Activated T-cell treated with anti-CD3 and anti-CD28 coated beads, Interleukin-2, amount 50 U/mL, for 4 hours (primary cell): ENCODE results near the gene EGR1. TPM values are rescaled to one million over a fixed set of nuclear protein-coding genes. Genes with fewer than 3 reads are reported as not detected.

Experiments
- ATAC-seq, 2 donors: fragments of 200-7000 bp; cut with Tn5 transposase; one replicate each; pipeline ENCODE4 v1.10.0; 2021
- DNase-seq: peaks from one replicate; pipeline ENCODE4 v3.0.0-alpha.2; 2020
- H3K27me3 Mint-ChIP-seq: one replicate; pipeline ENCODE4 v1.8.0; 2021; ENCODE audit warnings: low read depth, mixed read lengths
- H3K36me3 Mint-ChIP-seq: one replicate; pipeline ENCODE4 v1.8.0; 2022; ENCODE audit warnings: mixed read lengths; ENCODE audit not compliant: insufficient read depth
- H3K4me1 Mint-ChIP-seq: one replicate; pipeline ENCODE4 v1.8.0; 2021; ENCODE audit warnings: low read depth, mixed read lengths
- H3K4me3 Mint-ChIP-seq: one replicate; pipeline ENCODE4 v1.8.0; 2021; ENCODE audit warnings: mild to moderate bottlenecking, moderate library complexity, mixed read lengths
- H3K9me3 Mint-ChIP-seq: one replicate; pipeline ENCODE4 v1.8.0; 2021; ENCODE audit warnings: mixed read lengths
- total RNA-seq, 3 donors: library from RNA; stranded (reverse); gene quantifications; one replicate each; pipeline ENCODE4 v1.2.1, GENCODE V29; 2021

EGR1 gene
- total RNA-seq, result 10 to 100 TPM; 18.9 to 26.4 (median 20.0) TPM

- peak; percentile 96 for DNase-seq
- H3K27me3 Mint-ChIP-seq, result no peaks in the 10 kb centered on the region
- H3K36me3 Mint-ChIP-seq, result peaks cover 21% of the 10 kb centered on the region
- H3K4me3 Mint-ChIP-seq, result peak within 1 kb of the TSS; percentile 86
- no peaks in the 10 kb centered on the region for H3K9me3 Mint-ChIP-seq
- ATAC-seq, result peak; percentile 68
- H3K4me1 Mint-ChIP-seq, result peaks cover 33% of the 10 kb centered on the region
These were observed at the start of gene EGR1 for GRCh38 chr5:138465261-138466124. TSS of gene EGR1 (plus strand) at chr5:138465479. CDS start at chr5:138465762, 283 bp downstream.

DNA sequence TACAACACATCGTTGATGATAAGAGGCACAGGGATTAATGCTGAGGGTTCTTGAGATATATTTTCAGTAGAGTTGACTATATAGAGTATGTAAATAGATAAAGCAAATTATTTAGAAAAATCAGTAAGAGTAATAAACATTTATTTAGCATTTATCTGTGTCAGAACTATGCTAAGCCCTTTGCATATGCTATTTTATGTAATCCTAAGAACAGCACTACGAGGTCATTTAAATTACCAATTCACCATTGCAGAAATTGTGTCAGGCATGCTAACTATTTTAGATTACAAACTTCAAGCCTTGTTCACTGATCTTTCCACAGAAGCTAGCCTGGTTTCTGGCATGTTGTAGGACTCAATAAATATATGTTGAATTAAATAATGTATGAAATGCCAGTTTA lies 46.8 kb upstream of the EGR1 start:
- ATAC-seq (no peak), DNase-seq (no peak)
- Mint-ChIP-seq H3K4me3 (no peak overlapping the region), H3K27me3 (no peaks in the 10 kb centered on the region), H3K36me3 (peaks cover 28% of the 10 kb centered on the region), H3K4me1 (no peaks in the 10 kb centered on the region), H3K9me3 (no peaks in the 10 kb centered on the region)

DNA sequence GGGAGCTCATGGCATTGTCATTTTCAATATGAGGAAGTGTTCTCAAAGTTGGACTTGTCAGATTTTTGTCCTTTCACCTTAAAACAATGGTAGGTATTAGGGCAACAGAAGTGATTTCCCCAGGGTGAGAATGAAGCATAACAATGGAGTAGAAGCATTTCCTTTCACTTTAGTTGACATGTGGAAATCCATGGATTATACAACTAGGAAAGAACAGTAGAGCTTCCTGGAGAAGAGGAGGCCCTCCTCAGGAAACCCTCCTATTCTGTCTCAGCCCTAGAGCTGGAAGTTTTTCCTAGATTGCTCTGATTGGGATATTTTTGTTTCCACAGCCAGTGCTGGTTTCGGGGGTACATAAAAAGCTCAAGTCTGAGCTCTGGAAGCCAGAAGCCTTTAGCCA lies 40.2 kb upstream of the EGR1 start:
- Mint-ChIP-seq H3K36me3 (peaks cover 55% of the 10 kb centered on the region), H3K27me3 (no peaks in the 10 kb centered on the region), H3K4me3 (no peak overlapping the region), H3K4me1 (no peaks in the 10 kb centered on the region), H3K9me3 (no peaks in the 10 kb centered on the region)
- no peak for DNase-seq
- no peak for ATAC-seq

DNA sequence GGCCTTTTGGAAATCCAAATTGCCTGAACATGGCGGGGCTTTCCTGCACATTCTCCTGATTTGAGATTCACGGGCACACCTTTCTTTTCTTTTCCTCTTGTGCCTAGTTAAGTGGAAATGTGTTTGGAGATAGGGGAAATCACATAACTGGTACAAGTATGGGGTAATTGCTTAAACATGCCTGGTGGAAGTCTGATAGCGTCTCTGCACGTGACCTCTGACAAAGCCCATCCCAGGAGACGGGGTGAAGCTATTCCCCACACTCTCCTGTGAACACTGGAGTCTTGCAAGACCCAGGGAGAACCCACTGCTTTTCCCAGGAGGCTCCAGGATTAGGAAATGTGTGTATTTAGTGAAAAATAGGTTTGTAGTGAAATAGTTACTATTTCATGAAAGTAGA lies 29.3 kb upstream of the EGR1 start:
- no peaks in the 10 kb centered on the region for H3K27me3 Mint-ChIP-seq
- no peak for DNase-seq
- H3K4me3 Mint-ChIP-seq, result no peak overlapping the region
- no peaks in the 10 kb centered on the region for H3K9me3 Mint-ChIP-seq
- peaks cover 19% of the 10 kb centered on the region for H3K4me1 Mint-ChIP-seq
- H3K36me3 Mint-ChIP-seq, result peaks cover 20% of the 10 kb centered on the region
- ATAC-seq, result no peak

DNA sequence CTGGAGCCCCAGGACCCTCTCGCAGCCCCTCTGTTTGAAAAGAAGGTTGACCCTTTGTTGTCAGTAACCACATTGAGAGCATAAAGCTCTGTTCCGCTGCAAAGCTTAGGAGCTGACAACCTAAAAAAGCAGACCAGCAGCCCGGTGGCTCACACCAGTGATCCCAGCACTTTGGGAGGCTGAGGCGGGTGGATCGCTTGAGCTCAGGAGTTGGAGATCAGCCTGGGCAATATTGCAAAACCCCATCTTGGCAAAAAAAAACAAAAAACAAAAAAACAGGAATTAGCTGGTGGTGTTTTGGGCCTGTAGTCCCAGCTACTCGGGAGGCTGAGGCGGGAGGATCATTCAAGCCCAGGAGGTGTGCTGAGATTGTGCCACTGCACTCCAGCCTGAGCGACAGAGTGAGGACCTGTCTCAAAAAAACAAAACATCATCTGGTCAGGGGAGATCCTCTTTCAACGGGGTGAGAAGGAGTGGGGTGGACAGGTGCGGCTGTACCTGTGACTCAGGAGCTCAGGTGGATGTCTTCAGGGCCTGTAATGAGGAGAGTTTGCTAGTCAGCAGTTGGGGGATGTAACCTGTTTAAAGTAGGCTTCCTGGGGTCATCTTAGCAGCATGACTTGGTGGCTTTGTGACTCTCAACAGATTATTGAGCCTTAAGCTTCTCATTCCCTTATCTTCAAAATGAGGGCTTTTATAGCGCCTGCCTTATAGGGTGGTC lies 27.1 kb upstream of the EGR1 start:
- Mint-ChIP-seq H3K9me3 (no peaks in the 10 kb centered on the region), H3K27me3 (no peaks in the 10 kb centered on the region), H3K4me3 (peak overlapping the region; percentile 81), H3K36me3 (peaks cover 12% of the 10 kb centered on the region), H3K4me1 (peaks cover 19% of the 10 kb centered on the region)
- ATAC-seq (no peak), DNase-seq (no peak)

- H3K9me3 Mint-ChIP-seq, result no peaks in the 10 kb centered on the region
- ATAC-seq (peak; percentile 91 to 92), DNase-seq (peak; percentile 60)
- H3K27me3 Mint-ChIP-seq, result no peaks in the 10 kb centered on the region
- peaks cover 19% of the 10 kb centered on the region for H3K4me1 Mint-ChIP-seq
- peaks cover 12% of the 10 kb centered on the region for H3K36me3 Mint-ChIP-seq
- peak within 1 kb of the TSS; percentile 81 for H3K4me3 Mint-ChIP-seq
These were observed 26.4 kb upstream of the EGR1 start, which contains the start of gene REEP2 for GRCh38 chr5:138438724-138439476. TSS of gene REEP2 (plus strand) at chr5:138439057. CDS start at chr5:138439209, 152 bp downstream.

DNA sequence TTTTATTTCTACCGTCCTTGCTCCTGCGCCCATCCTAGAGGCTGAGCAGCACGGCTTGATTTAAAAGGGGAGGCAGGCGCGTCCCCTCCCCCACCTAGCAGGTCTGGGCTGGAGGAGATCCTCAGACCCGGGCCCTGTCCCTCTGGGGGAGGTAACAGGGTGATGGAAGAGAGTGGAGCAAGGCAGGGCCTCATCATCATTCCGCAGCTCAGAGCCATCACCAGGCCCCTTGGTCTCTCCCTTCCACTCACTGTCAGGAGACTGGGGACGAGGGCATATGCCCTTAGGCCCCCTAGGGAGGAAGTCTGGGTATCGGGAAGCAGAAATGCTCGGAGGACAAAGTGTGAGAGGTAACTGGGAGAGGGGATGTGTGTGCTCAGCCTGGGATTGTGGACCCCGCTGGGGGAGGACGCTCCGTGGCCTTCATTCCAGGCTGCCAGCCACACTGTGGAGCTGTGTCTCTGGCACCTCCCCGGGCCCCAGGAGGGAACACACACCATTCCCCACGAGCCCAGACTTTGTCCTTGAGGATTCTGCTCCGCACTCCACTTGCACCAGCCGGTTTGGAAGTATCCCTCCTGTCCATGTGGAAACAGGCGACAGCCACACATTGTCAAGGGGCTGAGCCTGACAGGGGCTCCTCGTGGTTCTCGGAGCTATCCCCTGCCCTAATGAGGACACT lies 25.7 kb upstream of the EGR1 start:
- Mint-ChIP-seq H3K4me3 (peak overlapping the region; percentile 77), H3K9me3 (no peaks in the 10 kb centered on the region), H3K4me1 (peaks cover 19% of the 10 kb centered on the region), H3K36me3 (peaks cover 10% of the 10 kb centered on the region), H3K27me3 (no peaks in the 10 kb centered on the region)
- DNase-seq (no peak), ATAC-seq (no peak)

DNA sequence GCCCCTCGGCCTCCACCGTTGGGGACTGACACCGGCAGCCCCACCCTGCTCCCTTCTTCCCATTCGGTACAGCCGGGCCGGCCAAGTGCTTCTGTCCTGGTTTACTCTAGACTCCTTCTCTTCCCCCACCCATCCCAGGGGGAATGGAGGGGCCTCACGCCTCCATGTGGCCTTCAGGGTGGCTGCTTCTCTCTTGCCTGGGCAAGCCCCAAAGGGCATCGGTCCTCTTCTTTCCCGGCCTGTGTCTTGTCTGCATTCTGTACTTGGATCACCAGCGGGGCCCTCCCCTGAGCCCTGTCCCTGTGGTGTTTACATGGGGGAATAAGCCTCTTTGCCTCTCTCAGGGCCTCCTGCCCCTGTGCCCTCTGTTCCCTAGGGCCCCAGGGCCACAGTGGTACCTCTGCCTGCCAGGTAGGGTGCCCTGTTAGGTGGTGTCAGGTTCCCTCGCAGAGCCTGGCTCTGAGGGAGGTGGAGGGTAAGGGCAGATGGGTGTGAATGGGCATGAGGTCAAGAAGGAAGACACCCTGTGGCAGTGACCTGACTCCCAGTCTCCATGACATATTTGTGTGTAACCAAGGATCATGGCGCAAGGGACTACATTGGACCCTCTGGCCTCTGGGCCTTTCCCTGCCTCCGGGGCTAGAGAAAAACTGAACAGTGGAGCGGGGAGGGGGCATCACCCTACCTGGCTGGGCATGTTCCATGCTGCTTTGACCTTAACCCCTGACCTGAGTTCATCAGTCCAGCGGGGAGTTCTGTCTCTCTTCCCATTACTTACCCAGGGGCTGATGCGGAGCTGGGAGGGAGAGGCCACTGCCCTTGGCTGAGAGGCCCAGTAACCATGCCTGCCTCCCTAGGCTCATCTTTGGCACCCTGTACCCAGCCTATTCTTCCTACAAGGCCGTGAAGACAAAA lies 24.9 kb upstream of the EGR1 start:
- Mint-ChIP-seq H3K4me3 (peak overlapping the region; percentile 77), H3K36me3 (peaks cover 3% of the 10 kb centered on the region), H3K4me1 (peaks cover 19% of the 10 kb centered on the region), H3K27me3 (no peaks in the 10 kb centered on the region), H3K9me3 (no peaks in the 10 kb centered on the region)
- DNase-seq (no peak), ATAC-seq (no peak)

- Mint-ChIP-seq H3K36me3 (no peaks in the 10 kb centered on the region), H3K9me3 (no peaks in the 10 kb centered on the region), H3K4me1 (peaks cover 19% of the 10 kb centered on the region), H3K4me3 (no peak overlapping the region), H3K27me3 (no peaks in the 10 kb centered on the region)
- no peak for DNase-seq
- ATAC-seq, result no peak
These were observed 24.1 kb upstream of the EGR1 start for GRCh38 chr5:138441221-138441620.

- no peak for ATAC-seq
- no peaks in the 10 kb centered on the region for H3K36me3 Mint-ChIP-seq
- no peak for DNase-seq
- H3K9me3 Mint-ChIP-seq, result no peaks in the 10 kb centered on the region
- peaks cover 9% of the 10 kb centered on the region for H3K4me1 Mint-ChIP-seq
- H3K4me3 Mint-ChIP-seq, result no peak overlapping the region
- H3K27me3 Mint-ChIP-seq, result no peaks in the 10 kb centered on the region
These were observed 21.1 kb upstream of the EGR1 start for GRCh38 chr5:138444078-138444773.

GRCh38 chr5:138444774-138445546 lies 20.3 kb upstream of the EGR1 start:
- Mint-ChIP-seq H3K4me1 (peaks cover 6% of the 10 kb centered on the region), H3K4me3 (no peak overlapping the region), H3K27me3 (no peaks in the 10 kb centered on the region), H3K36me3 (no peaks in the 10 kb centered on the region), H3K9me3 (no peaks in the 10 kb centered on the region)
- DNase-seq (no peak), ATAC-seq (no peak)
